NCI-H1436 treated with DMSO at 0.1 percent for 48 hours (cell line): ENCODE measurements around the gene NME7.
"Not testable (repeated sequence)": the region's sequence is repeated elsewhere in the genome, so short reads cannot be mapped to it uniquely, and the experiment has no call there.

Experiments
- DNase-seq: peaks from one replicate; lab custom pipeline; 2025; lab: John Stamatoyannopoulos, UW

Gene NME7

DNA sequence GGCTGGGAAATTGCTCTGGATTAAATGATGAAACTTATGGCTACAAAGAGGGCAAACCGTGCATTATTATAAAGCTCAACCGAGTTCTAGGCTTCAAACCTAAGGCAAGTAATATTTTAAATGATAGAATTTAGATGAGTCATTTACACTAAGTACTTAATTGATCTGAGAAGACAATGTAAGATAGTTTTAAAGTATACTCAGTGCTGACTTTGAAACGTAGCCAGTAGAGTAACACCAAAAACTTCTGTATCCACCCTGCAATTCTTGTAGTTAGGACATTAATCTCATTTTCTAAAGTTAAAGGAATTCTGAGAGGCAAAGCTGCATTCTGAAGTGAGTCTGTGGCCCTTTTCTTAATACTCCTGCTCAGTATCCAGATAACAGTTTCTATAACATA is 240.3 kb downstream of the NME7 start:
- DNase-seq: no peak

DNA sequence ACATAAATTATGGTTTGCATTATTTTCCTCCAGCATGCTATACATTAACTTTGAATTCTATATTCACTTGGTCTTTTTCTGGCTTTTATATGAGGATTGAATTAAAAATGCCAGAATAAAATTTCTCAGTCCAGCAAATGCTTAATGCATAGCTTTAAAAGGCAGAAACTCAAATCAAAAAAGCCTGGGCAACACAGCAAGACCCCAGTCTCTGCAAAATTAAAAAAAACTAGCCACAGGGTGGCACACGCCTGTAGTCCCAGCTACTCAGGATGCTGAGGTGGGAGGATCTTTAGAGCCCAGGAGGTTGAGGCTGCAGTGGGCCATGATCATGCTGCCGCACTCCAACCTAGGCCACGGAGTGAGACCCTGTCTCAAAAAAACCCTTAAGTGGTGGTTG is 241.3 kb downstream of the NME7 start:
- DNase-seq: no peak

DNA sequence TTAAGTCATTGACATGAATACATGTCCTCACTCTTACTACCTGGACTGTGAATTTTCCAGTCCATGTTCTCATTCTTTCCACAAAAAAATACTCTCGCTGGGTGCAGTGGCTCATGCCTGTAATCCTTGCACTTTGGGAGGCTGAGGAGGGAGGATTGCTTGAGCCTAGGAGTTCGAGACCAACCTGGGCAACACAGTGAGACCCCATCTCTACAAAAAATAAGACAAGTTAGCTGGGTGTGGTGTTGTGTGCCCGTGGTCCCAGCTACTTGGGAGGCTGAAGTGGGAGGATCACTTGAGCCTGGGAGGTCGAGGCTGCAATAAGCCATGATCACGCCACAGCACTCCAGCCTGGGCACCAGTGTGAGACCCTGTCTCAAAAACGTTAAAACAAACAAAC is 242.0 kb downstream of the NME7 start:
- DNase-seq: not testable (repeated sequence)

DNA sequence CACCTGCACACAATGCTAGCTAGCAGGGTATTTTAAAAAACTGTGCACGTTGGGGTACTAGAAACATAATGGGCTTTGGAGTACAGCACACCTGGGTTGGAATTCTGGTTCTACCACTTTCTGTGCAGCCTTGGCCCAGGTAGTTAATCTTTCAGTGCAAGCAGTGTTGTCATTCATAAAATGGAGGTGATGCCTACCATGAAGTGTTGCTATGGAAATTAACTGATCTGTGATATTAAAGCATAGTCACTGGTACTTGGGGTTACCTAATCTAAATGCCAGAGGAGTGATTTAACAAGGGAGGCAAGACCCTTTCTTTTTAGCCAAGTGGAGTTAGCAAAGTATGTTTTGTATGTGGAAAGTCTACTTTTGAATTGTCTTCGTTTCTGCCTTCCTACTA is 243.1 kb downstream of the NME7 start:
- DNase-seq: no peak

DNA sequence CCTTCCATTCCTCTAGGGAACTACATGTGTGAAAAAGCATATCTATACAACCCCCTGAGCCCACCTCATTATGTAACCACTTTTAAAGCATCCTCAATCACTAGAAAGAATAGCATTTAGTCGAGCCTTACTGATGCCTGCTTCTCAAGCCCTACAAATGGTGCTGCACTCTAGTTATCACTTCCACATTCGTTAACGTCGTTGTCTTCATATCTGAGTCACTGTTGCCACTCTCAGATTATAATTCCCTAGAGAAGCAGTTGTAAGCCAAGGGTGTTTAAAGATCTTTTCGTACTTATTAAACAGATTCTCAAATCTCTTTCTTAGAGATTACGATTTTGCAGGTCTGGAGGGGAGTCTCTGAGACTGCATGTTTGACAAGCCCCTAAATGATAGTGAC is 244.6 kb downstream of the NME7 start:
- no peak for DNase-seq

DNA sequence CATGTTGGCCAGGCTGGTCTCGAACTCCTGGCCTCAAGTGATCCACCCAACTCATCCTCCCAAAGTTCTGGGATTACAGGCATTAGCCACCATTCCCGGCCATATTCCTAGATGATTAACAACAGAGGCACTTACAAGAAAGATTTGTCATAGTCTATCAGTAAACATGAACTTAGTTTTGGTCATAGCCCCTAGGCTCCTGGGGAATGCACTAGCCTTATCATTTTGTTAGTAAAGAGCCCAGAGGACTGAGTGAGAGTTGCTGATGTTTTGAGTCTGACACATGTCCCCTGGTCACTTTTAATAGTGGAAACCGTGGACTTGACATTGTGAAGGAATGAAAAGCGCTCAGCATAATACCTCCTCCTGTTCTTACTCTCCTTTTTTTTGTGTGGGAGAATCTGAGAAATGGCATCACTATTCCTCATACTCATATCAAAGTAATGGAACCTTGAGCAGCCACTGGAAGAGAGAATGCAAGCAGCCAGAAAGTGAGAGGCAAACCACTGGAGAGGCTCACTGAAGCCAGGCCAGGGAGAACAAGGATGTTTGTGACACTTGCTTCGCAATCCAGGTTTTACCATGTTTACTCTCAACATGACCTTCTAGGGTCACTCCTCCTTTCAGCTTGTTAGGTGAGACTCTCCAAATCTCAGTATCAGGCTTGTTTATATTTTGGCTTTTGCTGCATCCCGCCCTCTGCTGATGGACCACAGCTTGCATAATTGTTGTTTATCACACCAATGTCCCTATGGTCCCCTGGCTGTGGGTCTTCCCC is 246.3 kb downstream of the NME7 start:
- DNase-seq: no peak

DNA sequence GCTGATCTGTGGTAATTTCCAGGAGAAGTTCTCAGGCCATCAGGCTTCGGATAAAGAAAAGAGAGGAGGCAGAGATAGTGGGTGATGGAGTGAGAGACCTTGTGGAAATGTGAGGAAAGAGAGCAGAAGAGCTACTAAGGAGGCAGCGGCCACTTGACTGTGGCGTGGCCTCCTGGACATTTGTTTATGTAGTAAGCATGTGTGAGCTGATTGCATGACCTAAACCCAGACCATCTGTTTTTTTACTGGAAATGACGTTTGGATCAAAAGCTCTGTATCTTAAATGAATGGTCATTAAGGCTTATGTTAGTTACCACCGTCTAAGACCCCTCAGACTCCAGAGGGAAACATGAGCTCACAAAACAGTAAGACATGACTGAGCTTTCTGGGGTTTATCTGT is 247.5 kb downstream of the NME7 start:
- no peak for DNase-seq

DNA sequence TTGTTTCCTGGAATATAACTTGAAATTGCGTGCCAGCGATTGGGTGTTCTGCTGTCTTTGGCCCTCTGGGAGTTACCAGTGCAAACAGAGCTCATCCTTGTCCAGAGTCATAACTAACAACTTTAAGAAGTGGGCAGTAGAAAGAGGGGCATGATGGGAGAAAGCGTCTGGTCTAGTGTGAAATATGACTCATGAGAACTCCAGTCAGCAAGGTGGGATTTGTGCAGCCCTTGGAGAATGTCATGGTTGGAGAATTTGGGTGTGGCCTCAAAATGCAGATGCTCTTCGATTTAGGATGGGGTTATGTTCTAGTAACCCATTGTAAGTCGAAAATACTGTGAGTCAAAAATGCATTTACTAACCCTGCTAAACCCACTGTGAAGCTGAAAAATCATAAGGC is 248.2 kb downstream of the NME7 start:
- DNase-seq: no peak

DNA sequence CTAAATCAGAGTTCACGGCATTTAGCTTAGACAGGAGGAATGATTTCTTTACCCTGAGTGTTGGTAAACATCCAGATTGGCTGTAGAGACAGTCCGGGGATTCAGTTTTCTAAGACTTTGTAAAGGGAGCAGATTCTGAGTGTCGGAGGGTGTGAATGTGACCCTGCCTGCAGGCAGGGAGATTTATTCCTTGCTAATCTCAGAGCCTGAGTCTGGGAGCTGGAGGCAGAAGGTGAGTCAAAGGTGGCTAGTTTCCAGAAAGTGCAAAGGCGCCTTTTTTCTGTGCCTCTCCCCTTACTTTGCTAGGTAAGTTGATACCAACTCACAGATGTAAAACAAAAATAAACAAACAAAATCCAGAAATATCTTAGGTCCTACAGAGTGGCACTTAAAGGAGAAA is 249.4 kb downstream of the NME7 start:
- DNase-seq: no peak

DNA sequence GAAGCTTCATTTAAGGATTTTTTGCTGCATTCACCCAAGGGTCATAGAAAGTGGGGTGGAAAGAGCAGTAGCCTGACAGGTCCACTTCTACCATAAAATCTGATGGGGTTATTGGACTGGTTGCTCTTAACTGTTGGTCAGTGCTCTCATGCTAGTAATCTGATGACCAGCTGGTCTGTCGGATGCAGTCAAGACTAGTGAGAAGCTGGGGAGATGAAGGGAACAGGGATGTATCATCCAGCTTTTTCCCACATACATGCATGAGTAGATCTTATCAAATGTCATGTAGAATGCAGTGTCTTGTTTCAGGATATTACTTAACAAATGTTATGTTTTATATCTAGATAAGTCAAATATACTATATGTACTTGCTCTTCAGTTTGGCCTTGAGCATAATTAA is 250.0 kb downstream of the NME7 start:
- DNase-seq: no peak

DNA sequence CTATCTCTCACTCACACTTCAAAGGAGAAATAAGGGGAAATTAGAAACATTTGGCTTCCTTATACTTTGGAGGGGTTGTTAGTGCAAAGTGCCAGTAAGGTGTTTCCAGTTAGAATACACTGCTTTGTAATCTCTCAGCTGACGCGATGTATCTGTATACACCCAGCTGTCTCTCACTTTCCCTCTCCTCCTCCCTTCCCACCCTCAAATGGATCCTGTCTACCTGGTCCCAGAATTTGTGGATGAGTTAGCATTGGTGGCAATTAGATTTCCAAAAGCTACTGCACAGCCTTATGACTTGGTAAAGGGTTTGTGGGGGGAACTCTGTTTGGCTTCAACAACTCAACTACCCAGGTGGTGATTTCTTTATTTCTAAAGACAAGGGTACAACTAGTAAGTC is 250.6 kb downstream of the NME7 start:
- DNase-seq: no peak

DNA sequence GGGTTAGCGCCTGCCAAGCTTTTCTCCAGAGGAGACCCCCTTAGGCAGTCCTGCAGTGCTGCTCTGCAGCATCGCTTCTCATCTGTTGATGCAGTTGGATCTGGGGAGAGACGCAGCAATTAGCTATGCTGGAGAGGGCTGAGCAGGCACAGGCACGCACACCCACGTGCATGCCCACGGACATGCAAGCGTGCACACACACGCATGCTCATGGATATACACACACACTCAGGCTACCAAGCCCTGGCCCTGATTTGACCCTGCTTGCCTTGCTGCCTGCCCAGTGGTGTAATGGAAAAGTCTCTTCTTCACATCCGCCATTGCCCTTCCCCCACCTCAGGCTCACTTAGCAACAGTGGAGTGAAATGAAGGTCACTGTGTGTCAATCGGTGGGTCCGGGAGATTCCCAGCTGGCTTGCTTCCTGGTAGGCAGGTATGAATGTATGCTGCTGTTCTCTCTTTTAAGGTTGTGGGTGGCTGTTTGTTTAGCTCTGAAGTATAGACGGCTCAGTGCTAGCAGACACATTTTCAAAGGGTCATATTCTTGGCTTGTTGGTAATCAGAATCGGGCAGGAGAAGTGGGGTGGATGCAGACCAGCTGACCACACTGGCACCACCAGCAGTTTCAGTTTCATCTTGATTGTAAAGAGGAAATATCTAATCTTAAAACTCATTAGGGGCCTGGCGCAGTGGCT is 251.6 kb downstream of the NME7 start:
- DNase-seq: no peak

DNA sequence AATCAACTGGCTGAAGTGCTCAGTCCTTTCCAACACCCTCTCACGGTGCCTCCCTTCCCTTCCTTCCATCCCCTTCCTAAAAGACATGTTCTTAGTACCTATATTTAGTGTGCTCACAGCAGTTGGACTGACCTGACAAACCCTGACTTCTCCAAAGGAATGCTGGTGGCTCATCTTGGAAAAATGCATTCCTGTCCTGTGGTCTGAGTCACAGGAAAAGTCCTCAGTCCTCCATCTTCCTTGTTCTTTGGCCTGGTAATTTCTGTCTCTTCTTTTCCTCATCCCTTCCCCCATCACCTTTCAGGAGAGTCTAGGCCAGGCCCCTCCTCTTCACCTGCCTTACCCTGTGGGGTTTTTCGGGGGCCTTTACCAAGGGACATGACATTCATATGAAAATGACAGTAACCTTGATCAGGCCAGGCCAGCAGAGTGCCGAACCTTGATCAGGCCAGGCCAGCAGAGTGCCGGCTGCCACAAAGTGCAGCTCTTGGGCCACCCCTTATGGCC is 253.9 kb downstream of the NME7 start:
- DNase-seq: no peak

DNA sequence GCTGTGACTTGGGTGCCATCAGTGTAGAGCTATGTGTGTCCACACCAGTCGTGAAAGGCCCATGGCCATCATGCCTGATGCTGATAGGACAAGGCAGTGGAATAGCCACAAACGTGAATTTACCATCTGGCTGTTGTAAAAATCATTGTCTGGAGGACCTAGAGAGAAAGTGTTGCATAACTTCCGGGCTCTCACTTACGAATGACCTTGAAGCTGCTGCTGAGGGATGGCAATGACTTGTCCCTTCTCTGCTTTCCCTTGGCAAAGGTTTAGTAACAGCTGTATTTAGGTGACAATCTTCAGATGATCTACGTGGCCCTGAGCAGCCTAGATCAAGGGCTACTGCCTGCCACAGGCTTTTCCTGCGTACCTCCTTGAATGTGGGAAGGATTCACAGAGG is 255.4 kb downstream of the NME7 start:
- no peak for DNase-seq

DNA sequence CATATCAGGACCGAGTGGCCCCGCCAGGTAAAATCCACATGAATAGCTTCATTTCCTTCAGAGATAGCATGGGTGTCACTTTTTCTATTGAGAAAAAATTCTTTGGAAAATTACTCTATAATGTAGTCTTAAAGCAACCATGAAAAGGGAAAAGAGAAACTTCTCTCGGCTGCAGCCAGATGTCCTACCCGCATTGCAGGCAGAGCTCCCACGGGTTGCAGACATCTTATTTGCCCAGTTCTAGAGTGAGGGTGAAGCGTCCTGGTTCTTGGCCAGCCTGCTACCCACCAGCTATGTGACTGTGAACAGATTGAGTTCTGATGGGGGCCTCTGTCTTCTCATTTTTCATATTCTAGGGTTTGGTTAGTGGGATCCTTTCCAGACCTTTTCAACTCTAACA is 256.1 kb downstream of the NME7 start:
- no peak for DNase-seq

DNA sequence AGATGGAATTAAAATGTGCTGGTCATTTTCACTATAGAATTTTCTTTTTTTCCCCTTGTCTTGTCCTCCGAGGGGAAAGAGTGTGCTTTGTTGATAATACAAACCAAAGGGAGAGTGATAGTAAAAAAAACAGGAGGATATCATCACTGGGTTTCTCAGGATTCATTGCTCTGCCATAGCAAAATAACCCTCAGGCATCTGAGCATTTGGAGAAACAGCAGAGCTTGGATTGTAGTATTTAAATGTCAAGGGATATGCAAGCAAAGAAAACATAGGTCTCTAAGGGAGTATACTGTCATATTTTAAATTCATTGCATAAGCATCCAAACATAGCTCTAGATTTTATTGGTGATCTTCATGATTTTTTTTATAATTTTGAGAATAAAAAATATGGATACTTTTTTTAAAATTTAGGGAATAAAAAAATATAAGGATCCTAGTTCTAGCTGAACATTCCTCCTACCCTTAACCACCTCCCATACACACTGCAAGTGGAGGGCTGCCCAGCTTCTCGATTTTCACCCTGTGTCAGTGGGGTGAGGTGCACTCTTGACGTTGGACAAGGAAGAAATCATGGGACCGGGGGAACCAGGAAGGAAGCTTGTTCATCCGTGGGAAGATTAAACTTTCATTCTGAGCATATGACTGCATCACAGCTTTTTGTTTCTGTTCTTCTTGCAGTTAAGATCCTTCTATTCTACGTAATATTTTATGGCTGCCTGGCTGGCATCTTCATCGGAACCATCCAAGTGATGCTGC is 256.7 kb downstream of the NME7 start:
- DNase-seq: no peak

DNA sequence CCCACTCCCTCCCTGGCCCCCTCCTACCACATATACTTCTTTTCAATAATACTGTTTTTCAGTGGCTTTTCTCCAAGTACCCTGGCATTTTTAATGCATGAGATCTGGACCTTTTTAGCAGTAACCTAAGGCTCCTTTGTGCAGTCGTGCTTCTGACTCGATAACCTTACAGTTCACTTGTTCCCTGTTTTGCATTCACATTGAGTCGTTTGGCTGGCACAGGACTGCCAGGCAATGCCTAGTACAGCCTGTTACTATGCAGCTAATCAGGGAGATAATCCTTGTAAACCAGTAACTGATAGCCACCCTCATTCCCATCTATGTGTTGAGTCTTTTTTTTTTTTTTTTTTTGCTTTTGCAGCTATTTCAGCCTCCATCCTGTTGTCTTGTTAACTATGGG is 257.4 kb downstream of the NME7 start:
- DNase-seq: no peak

DNA sequence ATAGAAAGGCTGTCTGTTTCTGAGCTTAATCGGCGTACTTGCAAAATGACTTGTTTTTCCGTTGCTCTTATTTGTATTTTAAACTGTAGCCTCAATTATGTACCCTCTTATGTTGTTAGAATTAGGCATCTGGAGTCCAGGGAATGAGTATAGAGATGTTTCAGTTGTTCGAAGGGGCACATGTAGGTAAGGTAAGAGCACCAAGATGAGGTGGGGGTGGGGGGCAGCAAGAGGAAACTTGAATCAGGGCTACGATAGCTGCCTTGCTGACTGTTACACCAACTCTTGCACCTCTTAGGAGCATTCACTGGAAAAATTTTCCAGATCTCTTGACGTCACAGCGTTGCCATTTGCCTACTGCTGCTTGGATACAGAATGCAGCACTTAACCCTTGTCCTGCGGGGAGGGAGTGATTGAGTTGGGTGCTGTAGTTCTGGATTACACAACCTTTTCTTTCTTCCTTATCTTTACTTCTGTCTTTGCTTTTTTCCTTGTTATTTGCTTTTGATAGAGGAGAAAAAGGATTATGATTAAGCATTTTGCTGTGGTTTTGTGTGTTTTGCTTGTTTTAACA is 257.9 kb downstream of the NME7 start:
- peak; percentile 50 for DNase-seq

DNA sequence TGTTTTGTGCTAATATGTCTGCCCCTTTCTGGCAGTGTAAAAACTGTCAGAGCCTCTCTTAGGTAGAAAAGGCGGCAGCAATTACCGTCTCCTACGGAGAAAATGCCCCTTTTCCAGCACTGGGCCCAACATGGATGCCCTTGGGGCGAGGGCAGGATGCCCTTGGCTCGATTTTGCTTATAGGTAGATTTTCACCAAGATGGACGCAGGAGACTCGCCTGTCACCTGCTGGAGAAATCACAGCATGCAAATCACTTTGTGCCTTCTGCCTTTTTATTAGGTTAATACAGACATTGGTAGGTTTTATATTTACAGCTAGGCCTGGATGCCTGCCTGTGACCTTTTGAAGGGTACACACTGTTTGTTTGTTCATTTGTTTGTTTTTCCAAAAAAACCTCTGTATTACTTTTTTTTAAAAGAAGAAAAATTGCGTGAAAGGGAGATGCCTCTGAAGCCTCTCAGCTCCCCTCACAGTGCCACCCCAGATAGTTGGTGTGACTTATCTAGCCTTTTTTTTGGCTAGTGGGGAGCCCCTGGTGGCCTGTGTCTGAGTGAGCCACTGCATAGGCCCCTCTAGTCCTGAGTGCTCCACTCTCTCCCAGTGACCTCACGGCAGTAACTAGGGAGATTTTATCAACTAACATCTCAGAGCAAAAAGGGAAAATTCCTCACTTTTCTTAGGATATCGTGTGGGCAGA is 258.6 kb downstream of the NME7 start:
- DNase-seq: peak; percentile 17

DNA sequence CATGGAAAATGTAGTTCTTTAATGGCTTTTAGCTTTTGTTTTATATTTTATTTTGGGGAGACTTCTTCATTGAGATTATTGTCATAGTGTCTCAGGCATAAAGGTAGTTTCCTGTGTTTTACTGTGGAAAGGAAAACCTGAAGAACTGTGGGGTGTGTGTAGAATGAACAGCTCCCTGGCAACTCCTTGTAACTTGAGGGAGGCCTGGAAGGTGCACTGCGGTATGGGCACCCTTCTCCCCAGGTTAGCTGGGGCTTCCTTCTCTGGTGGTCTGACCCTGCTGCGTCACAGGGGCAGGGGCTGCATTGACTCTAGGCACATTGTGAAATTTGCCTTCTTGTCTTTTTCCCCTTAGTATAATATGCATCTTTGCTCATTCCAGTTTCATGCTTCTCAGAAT is 259.4 kb downstream of the NME7 start:
- DNase-seq: no peak

DNA sequence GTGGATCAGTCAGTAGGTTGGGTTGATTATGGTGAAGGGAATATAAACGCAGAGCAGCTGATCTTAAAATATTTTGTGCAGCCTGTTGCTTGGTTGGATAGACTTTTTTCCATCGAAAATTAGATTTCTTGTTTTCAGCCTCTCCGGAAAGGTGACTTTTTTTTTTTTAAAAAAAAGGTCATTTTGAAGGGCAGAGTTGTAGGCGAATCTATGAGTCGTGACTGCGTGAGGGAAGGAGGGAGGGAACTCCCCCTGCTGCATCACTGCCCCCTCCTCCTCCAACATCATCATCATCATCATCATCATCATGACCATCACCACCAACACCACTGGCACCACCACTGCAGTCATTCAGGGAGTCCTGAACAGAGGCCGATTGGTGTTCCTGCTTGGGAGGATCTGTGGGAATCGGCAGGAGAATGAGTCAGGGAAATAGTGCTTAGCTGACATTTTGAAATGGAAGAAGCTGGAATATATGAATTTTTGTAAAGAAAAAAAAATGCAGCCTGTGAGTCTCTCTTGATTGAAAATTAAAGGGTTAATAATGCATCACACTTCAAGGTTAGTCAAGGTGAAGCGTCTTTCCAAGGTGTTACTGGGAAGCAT is 259.9 kb downstream of the NME7 start:
- DNase-seq: no peak
